ENCODE data around the gene AHCY. TPM values are rescaled to one million over a fixed set of nuclear protein-coding genes. Genes with fewer than 3 reads are reported as not detected.
"Not testable (repeated sequence)": the region's sequence is repeated elsewhere in the genome, so short reads cannot be mapped to it uniquely, and the experiment has no call there.

The AHCY gene
- total RNA-seq, 1 donor from 2014 or later: 199 TPM

GRCh38 chr20:34294563-34294962, 8.6 kb downstream of the AHCY start:
- TF ChIP-seq CTCF (IDR thresholded peaks at IDR 0.05; ENCODE audit: insufficient read depth, low read length, poor library complexity, severe bottlenecking): no peak
- Histone ChIP-seq H3K36me3 (ENCODE audit: control insufficient read depth, insufficient read depth, low read length) (no peaks in the 10 kb centered on the region), H3K27me3 (ENCODE audit: control insufficient read depth, insufficient read depth, low read length) (no peaks in the 10 kb centered on the region), H3K4me3 (ENCODE audit: low read depth, low read length) (no peak overlapping the region)
- DNase-seq (ENCODE audit: low read depth): no peak

GRCh38 chr20:34293589-34293988, 9.6 kb downstream of the AHCY start:
- Histone ChIP-seq H3K36me3 (ENCODE audit: control insufficient read depth, insufficient read depth, low read length) (no peaks in the 10 kb centered on the region), H3K27me3 (ENCODE audit: control insufficient read depth, insufficient read depth, low read length) (no peaks in the 10 kb centered on the region), H3K4me3 (ENCODE audit: low read depth, low read length) (no peak overlapping the region)
- TF ChIP-seq CTCF (IDR thresholded peaks at IDR 0.05; ENCODE audit: insufficient read depth, low read length, poor library complexity, severe bottlenecking): no peak
- no peak for DNase-seq (ENCODE audit: low read depth)

- no peaks in the 10 kb centered on the region for H3K36me3 ChIP-seq (ENCODE audit: control insufficient read depth, insufficient read depth, low read length)
- no peak for DNase-seq (ENCODE audit: low read depth)
- no peak overlapping the region for H3K4me3 ChIP-seq (ENCODE audit: low read depth, low read length)
- H3K27me3 ChIP-seq (ENCODE audit: control insufficient read depth, insufficient read depth, low read length): no peaks in the 10 kb centered on the region
- TF ChIP-seq CTCF (IDR thresholded peaks at IDR 0.05; ENCODE audit: insufficient read depth, low read length, poor library complexity, severe bottlenecking): no peak
Measured at GRCh38 chr20:34293119-34293518, 10.0 kb downstream of the AHCY start.

- no peak for DNase-seq (ENCODE audit: low read depth)
- no peaks in the 10 kb centered on the region for H3K36me3 ChIP-seq (ENCODE audit: control insufficient read depth, insufficient read depth, low read length)
Measured at GRCh38 chr20:34292496-34292895, 10.7 kb downstream of the AHCY start.

GRCh38 chr20:34290471-34290870, 12.7 kb downstream of the AHCY start:
- TF ChIP-seq CTCF (IDR thresholded peaks at IDR 0.05; ENCODE audit: insufficient read depth, low read length, poor library complexity, severe bottlenecking): no peak
- no peak for DNase-seq (ENCODE audit: low read depth)
- Histone ChIP-seq H3K4me3 (ENCODE audit: low read depth, low read length) (no peak overlapping the region), H3K27me3 (ENCODE audit: control insufficient read depth, insufficient read depth, low read length) (no peaks in the 10 kb centered on the region), H3K36me3 (ENCODE audit: control insufficient read depth, insufficient read depth, low read length) (no peaks in the 10 kb centered on the region)

More at GRCh38 chr20:34292496-34292895, 10.7 kb downstream of the AHCY start:
- Histone ChIP-seq H3K4me3 (ENCODE audit: low read depth, low read length) (no peak overlapping the region), H3K27me3 (ENCODE audit: control insufficient read depth, insufficient read depth, low read length) (no peaks in the 10 kb centered on the region)
- no peak for TF ChIP-seq CTCF (IDR thresholded peaks at IDR 0.05; ENCODE audit: insufficient read depth, low read length, poor library complexity, severe bottlenecking)

GRCh38 chr20:34287500-34287899, 15.7 kb downstream of the AHCY start:
- not testable (repeated sequence) for DNase-seq (ENCODE audit: low read depth); H3K36me3 ChIP-seq (ENCODE audit: control insufficient read depth, insufficient read depth, low read length); H3K4me3 ChIP-seq (ENCODE audit: low read depth, low read length); H3K27me3 ChIP-seq (ENCODE audit: control insufficient read depth, insufficient read depth, low read length)

Data from kidney epithelial cell (primary cell).